GM19467 (cell line): ENCODE data around the gene BMP5.
"Not testable (repeated sequence)": the region's sequence is repeated elsewhere in the genome, so short reads cannot be mapped to it uniquely, and the experiment has no call there.

ENCODE experiments used
- ATAC-seq: cut with Tn5 transposase; IDR thresholded peaks from one replicate; pipeline ENCODE4 v1.9.1; 2021; ENCODE audit warnings: mild to moderate bottlenecking, moderate library complexity; ENCODE audit not compliant: unreplicated experiment

BMP5 gene

DNA sequence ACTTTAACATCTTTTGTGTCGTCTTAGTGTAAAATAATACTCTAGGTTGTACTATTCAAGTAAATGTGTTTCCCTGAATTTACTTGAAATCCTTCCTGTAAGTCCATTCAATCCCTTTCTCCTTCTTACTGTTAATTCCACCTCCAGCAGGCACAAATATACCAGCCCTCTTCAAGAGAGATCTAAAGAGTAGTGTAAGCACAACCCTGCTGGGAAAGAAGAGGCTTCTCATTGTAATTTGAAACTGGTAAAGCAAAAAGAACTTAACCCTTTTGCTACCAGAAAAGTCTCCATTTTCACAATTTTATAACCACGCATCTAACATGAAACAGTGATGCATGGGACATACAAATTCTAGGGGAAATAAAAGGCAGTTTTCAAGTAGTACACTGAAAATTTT, at the start of gene BMP5:
TSS of gene BMP5 (minus strand) at position 191 of the 400 bp plus-strand sequence. CDS start 725 bp downstream, outside the sequence.
- no peak for ATAC-seq

DNA sequence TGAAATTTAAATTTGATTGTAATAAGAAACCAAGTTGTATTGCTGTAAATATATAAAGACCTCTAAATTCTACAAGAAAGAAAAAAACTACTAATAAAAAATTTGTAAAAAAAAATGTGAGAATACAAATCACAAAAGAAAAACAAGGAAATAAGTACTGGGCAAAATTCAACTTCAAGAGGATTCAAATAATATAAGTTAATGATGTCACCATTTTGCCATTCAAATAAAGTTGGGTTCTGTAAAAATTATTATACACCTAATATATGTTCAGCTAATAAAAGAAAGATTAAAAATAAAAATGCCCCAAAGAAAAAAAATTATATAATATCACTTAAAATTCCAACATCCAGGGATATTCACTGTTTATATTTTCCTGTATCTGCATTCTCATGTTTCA, 47.0 kb upstream of the BMP5 start:
- ATAC-seq, result no peak

DNA sequence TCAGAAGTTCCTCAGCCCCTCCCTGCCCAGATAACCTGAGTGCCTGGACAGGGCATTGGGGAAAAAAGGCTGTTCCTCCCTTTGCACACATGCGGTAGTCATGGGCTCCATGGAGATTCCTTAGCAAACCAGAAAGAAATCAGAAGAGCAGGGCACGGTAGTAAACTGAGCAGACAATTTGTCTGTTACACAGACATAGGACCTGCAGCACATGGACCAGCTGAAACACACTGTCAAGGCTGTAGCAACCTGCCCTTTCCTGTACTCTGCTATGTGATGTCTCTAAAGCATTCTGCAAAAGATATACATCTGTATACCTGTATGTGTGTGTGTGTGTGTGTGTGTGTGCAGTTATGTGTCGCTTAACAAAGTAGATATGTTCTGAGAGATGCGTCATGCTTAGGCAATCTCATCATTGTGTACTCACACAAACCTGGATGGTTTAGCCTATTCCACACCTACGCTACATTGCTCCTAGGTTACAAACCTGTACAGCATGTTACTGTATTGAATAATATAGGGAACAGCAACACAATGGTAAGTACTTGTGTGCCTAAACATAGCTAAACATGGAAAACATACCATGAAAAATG, 44.4 kb upstream of the BMP5 start:
- ATAC-seq, result no peak

DNA sequence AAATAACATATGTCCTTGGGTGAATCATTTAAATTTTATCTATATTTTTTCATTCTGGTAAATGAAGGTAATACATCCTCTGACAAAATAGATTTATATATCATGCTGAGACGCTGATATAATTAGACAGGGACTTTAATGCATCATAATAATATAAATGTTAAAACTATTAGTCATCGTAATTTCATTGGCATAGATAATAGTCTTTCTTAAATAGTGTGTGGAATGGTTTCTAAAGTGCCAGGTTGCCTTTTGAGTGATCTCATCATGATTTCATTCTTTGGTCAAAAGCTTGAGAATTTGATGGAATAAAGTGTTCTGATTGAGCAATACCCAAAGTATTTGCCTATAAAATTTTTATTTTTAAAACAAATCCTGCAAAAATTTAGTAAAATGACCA, 43.2 kb upstream of the BMP5 start:
- no peak for ATAC-seq

DNA sequence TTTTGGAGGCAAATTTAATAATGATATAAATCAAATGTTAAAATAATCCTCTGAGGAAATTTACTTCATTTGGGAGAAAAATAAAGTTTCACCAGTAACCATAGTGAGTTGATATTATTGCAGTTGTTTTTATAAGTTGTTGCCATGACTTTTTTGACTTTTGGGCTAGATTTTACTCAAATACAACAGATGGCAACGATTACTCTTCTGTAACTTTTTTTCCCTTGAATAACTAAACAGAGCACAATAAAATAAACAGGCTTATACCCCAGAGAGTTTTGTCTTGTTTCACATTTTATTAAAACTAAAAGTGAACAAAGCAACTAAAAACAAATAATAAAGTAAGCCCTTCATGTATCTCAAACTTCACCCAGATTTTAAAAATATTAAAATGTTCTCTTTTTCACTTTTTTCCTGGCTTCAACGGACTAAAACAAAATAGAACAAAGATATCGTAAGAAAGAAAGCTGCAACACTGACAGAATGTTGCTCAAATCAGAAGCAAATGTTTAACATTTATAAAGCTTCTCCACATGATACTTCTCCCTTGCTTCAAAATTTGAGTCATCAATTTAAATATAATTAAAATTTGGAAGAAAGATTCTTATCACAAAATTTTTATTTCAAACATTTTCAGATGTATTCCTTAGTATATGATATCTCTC, 42.5 kb upstream of the BMP5 start:
- ATAC-seq, result no peak

DNA sequence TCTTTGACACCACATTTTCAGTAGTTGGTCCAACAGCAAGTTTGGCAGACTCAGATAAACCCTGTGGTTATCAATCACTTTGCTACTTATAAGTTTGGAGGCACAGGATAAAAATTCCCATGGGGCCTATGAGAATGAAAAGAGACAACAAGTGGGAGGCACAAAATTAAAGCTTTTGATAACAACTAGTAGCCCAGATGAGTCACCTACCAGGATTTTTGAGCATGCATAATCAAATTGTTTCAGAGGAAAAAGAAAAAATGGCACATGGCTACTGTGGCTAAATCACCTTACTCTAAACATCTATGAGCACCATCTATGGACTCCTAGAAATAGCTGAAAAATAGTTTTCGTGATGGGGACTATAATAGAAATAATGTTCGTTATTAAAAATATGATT, 40.8 kb upstream of the BMP5 start:
- no peak for ATAC-seq

DNA sequence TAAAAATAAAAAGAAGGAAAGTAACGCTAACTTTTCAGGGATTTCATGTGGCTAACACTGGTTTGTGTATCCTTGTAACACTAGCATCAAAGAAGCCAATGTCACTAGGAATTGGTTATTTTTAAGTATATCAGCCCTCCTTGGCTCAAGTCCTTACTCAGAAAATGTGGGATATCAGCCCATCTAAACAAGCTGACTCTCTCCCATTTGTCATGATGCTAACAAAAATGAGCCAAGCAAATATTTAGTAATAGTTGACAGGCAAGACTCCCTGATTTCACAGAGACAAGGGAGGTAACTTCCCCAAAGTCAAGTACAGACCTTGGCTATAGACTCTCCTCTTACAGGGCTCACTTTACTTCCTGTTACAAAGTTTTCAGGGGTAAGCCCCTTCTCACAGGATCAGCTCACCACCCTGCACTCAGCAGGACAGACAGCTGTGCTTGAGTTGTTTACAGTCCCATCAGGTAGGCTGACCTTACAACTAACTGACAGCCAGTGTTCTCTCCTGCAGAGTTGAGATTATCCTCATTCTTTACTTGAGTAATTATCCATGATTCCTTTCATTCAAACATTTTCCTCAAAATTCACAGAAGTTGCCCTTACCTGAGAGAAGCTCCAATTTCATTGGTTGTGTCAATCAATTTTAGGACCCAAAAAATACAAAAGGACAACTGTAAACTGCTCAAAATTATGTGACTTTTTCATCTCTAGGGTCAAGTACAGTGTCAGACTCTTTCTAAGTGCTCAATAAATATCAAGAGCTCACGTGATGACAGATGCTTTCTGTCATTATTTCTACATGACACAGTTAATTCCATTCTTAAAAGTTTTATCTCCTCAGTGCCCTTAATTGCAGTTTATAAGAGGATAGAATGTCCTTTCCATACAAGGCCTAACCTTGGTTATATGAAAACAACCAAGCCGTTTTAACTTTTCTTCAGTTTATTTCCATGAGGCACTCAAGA, 38.1 kb upstream of the BMP5 start:
- no peak for ATAC-seq

DNA sequence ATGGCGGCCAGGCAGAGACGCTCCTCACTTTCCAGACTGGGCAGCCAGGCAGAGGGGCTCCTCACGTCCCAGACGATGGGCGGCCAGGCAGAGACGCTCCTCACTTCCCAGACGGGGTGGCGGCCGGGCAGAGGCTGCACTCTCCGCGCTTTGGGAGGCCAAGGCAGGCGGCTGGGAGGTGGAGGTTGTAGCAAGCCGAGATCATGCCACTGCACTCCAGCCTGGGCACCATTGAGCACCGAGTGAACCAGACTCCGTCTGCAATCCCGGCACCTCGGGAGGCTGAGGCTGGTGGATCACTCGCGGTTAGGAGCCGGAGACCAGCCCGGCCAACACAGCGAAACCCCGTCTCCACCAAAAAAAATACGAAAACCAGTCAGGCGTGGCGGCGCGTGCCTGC, 35.1 kb upstream of the BMP5 start:
- not testable (repeated sequence) for ATAC-seq

DNA sequence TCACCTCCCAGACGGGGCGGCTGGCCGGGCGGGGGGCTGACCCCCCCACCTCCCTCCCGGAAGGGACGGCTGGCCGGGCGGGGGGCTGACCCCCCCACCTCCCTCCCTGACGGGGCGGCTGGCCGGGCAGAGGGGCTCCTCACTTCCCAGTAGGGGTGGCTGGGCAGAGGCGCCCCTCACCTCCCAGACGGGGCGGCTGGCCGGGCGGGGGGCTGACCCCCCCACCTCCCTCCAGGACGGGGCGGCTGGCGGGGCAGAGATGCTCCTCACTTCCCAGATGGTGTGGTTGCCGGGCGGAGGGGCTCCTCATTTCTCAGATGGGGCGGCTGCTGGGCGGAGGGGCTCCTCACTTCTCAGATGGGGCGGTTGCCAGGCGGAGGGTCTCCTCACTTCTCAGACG, 34.5 kb upstream of the BMP5 start:
- not testable (repeated sequence) for ATAC-seq

DNA sequence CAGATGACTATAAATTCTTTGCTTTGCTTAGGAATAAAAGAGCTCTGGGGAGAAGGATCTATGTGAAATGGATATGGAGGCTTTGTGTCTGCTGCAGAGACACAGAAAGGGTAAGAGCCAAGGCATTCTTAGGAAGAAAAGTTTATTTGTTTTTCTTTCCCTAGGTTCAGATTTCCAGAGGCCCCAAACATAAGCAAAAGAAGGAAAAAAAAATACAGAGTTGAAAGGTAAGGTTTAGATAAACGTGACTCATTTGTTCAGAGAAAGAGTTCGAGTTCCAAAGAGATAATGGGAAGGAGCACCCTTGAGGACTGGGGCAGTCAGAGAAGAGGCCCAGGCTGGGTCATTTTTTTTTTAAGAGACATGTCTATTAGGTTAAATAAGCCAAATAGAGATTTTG, 27.4 kb upstream of the BMP5 start:
- ATAC-seq, result no peak

DNA sequence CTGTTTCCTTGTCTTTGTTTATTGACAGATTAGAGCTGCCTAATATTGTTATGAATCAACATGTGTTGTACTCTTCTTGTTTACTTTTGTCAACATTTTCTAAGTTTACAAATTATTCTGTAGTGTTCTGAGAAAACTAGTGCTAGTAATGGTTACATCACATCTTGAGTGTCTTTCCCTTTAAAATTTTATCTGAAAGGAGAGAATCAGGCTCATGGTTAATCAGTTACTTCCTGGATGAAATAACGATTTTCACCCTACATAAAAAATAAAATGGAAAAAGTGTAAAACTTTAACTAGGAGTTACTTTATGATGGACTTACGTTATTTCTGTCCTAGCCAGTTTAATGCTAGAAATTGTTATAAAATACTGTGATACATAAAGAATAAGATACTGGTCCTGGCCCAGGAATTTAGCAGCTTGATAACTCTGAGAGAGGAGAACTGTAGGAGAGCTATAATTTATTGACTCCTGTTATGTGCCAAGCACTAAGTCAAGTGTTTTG, 26.4 kb upstream of the BMP5 start:
- no peak for ATAC-seq

DNA sequence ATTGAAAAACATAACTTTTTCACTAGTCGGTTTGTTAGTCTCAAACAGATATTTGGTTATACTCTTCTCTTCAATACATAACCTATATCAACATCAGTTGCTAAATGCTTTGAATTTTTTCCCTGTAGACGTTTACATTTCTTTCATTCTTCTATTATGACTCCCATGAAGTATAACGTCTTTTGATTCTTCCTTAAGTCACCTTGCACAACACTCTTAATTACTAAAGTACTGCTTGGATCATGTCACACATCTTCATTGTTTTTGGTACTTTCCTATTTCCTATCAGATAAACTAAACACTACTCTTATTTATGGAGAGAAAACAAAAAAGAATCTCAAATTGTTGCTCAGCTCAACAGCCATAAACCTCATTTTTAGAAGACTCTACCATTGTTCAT, 23.0 kb upstream of the BMP5 start:
- ATAC-seq, result no peak

DNA sequence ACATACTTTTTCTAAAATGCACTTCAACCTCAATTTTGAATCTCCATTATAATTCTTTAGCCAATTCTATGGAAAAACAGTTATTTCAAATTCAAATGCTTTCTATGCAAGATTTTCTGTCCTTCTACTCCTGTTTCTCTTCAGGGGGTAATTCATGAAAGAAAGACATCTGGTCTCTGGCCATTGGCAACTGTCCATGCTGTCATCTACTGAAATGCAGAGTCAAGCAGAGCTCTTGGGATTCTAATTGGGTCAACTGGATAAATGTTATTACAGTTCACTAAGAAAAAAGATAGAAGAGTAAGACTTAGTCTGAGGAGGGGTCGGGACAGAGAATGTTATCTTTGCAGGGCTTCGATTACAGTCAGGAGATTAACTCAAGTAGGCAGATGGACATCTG, 22.0 kb upstream of the BMP5 start:
- ATAC-seq, result no peak

DNA sequence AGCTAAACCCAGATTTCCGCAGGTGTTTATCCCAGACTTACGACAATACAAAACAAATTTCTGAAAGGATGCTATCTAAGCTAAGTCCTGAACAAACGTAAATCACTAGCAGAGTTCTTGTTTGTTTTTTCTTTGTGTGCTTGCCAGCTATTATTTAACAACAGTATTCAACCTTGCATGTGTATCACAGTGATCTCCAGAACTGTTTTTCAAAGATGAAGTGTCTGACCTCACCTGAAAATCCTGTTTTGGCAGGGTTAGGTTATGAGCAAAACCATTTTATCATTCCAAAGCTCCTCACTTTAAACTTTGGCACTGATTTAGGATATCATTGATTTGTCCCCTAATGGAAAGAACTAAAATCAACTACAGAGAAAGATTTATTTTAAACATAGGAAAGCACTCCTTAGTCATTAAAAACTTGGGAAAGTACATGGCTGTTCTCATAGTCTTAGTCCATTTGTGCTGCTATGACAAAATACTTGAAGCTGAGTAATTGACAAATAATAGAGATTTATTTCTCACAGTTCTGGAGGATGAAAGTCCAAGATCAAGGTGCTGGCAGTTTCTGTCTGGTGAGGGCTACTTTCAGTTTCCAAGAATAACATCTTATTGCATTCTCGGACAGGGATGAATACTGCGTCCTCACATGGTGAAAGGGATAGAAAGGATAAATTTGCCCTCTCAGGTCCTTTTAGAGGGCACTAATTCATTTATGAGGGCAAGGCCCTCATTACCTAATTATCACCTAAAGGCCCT, 20.8 kb upstream of the BMP5 start:
- no peak for ATAC-seq

DNA sequence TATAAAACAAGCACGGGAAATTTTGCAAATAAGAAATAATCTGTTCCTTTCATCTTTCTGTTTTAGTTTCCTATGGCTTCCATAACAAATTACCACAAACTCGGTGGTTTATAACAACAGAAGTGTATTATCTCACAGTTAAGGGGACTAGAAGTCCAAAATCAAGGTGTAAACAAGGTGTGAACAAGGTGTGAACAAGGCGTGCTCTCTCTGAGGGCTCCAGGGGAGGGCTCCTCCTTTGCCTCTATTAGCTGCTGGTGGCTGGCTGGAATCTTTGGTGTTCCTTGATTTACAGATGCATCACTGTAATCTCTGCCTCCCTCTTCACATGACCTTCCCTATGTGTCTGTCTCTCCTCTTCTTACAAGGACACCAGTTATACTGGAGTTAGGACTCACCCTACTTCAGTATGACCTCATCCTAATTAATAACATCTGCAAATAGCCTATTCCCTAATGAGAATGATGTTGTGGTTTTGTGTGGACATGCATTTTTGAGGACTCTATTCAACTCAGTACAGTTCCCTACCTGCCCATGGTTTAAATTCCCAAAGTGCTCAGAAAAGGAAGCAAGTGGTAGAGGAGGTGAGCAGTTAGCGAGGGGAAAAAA, 17.5 kb upstream of the BMP5 start:
- no peak for ATAC-seq

DNA sequence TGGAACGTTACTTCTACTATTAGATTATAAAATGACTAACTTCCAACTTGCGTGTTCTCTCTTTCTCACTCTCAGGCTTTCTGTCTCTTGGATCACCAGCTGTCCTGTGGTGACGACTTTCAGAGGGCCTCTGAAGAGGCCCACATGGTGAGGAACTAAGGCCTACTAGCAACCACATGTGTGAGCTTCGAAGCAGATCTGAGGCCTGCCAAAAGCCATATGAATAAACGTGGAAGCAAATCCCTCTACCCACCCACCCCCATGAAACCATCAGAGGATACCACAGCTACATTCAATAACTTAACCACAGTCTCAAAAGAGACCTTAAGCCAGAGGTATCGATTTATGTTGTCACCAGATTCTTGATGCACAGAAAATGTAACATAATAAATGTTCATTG, 13.5 kb upstream of the BMP5 start:
- no peak for ATAC-seq

DNA sequence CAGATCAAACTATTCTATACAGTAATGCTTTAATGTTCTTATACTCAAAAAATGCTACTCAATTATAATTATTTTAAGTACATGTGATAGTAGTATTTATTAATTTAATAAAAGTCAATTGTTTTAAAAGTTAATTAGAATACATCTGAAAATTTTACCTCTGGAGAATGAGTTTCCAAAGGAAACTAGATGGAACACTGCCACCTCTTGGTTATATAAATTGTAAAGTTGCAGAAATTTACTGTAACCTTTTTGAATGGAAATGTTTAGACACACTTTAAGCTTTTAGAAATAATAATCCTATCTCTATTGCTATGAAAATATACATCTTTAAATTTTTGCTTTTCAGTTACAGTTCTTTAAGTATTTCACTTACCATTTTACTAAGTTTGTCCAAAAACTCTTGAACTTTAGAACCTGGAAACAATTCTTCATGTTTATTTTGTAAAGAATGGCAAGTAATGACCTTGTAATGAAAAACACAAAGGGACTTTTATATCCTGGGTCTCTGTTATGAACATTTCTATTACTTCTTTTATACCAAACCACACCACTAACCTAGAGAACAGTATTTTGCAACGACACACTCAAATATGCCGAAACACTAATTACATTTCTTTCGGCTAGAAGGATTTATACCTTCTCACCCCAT, 10.9 kb upstream of the BMP5 start:
- no peak for ATAC-seq

DNA sequence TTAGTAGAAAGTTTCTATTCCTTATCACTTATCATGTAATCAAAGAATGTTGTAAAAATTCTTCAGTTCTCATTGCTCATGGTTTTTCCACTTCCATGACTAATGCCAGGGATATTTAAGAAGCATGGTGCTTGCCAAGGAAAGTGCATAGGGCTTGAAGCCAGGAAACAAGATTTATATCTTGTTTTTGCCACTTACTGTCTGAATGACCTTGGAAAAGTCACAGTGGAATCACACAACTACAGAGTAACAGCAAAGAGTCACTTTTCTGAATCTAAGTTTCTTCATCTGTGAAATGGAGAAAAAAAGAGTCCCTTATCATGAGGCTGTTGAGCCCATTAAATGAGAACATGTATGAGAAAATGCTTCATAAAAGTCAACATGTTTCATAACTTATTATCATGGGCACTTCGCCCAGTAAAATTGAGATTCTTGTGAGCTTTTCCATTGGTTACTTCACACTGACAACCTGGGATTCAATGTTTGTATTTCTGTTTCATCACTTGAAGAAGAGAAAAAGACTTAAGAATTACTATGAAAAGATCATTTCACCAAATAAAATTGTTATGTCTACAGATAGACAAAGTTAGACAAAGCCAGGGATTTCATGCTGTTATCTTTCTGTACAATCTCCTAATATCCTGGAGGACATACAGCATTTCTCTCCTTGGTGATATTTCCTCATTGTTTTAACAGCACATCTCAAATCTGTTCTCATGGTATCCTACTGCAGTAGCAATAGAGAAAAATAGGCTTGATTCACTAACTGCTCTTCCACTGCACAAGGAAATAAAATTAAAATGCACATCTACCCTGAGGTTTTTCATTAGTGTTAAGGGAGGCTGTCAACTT, 7.6 kb upstream of the BMP5 start:
- ATAC-seq, result no peak

DNA sequence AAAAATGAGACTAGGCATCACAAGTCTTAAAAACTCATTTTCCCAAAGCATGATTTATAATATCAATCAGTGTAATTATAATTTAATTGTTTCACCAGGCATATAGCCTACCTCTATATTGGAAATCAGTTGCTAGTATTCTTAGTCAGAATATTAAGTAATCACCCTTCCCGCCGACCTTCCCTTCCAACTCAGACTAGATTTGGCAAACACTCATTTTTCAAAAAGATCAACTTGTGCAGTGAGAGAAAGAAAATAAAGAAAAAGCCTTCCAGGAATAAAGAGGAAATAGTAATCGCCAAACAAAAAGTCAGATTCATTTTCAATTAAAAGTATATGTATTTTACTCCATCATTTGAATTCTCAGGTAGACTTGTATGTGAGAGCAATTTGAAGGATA, 1.9 kb upstream of the BMP5 start:
- no peak for ATAC-seq
